ENCODE results near the gene FRMPD4. TPM values are rescaled to one million over a fixed set of nuclear protein-coding genes. Genes with fewer than 3 reads are reported as not detected.

The FRMPD4 gene
- total and polyA plus RNA-seq, 5 donors = 0.33 to 2.1 (median 0.43) TPM

DNA sequence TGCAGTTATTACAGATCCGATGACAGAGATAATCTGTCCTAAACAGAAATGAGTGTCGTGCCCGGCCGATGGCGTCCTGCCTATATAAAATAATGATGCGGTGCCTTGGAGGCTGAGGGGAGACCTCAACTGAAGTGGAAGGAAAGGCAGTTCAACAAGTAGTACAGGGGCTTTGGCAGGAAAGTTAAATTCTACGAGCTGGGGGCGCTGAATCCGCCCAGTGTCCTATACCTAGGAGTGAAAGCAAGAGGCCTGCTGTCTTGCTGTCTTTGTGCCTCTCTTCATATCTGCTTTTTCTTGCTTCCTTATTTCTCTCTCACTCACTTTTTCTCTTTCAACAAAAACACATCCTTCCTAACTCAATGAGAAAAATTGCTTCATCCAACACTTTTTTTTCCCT is 570.8 kb downstream of the FRMPD4 start:
- Histone ChIP-seq H3K4me1 (ENCODE audit: control insufficient read depth, insufficient read depth, low read length) (no peaks in the 10 kb centered on the region), H3K9me3 (ENCODE audit: control insufficient read depth, low read length) (no peaks in the 10 kb centered on the region), H3K27ac (ENCODE audit: low read length) (no peak overlapping the region), H3K4me3 (ENCODE audit: low read length) (no peak overlapping the region), H3K27me3 (ENCODE audit: control insufficient read depth, insufficient read depth) (no peaks in the 10 kb centered on the region)
- WGBS = 51% methylated on average over 9 of the region's 9 CpGs
- intact Hi-C loops (cut with DNase I) = no loop called here
- no peak for DNase-seq
- no peak for ATAC-seq

- no peaks in the 10 kb centered on the region for H3K27me3 ChIP-seq (ENCODE audit: control insufficient read depth, insufficient read depth)
- no peak for ATAC-seq
- intact Hi-C loops (cut with DNase I) = no loop called here
- no peak overlapping the region for H3K4me3 ChIP-seq (ENCODE audit: low read length)
- no peak for DNase-seq
- H3K9me3 ChIP-seq (ENCODE audit: control insufficient read depth, low read length) = no peaks in the 10 kb centered on the region
- WGBS = 74% methylated on average over 4 of the region's 4 CpGs
- no peaks in the 10 kb centered on the region for H3K4me1 ChIP-seq (ENCODE audit: control insufficient read depth, insufficient read depth, low read length)
- no peak overlapping the region for H3K27ac ChIP-seq (ENCODE audit: low read length)
These were observed 573.3 kb downstream of the FRMPD4 start for GRCh38 chrX:12711435-12712040.

- H3K27ac ChIP-seq (ENCODE audit: low read length) = no peak overlapping the region
- DNase-seq = no peak
- intact Hi-C loops (cut with DNase I) = no loop called here
- H3K27me3 ChIP-seq (ENCODE audit: control insufficient read depth, insufficient read depth) = no peaks in the 10 kb centered on the region
- ATAC-seq = no peak
- H3K4me3 ChIP-seq (ENCODE audit: low read length) = no peak overlapping the region
- H3K9me3 ChIP-seq (ENCODE audit: control insufficient read depth, low read length) = no peaks in the 10 kb centered on the region
- no peaks in the 10 kb centered on the region for H3K4me1 ChIP-seq (ENCODE audit: control insufficient read depth, insufficient read depth, low read length)
- WGBS = 85% methylated on average over 15 of the region's 15 CpGs
These were observed 578.3 kb downstream of the FRMPD4 start for GRCh38 chrX:12716574-12716973.

DNA sequence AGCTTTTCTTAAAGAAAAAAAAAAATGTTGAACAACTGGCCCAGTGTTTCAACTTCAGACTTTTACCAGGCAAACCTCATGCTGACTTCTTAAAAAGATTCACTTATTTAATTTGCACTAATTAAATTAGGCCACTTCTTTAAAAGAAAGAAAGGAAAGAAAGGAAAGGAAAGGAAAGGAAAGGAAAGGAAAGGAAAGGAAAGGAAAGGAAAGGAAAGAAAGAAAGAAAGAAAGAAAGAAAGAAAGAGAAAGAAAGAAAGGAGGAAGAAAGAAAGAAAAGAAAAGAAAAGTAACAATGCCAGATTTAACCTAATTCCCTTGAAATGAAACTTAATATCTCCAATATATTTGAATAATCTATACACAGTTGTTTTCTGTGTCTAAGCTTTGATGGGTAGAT is 581.6 kb downstream of the FRMPD4 start:
- no peaks in the 10 kb centered on the region for H3K27me3 ChIP-seq (ENCODE audit: control insufficient read depth, insufficient read depth)
- no peak overlapping the region for H3K27ac ChIP-seq (ENCODE audit: low read length)
- DNase-seq (no peak), ATAC-seq (no peak)
- no peaks in the 10 kb centered on the region for H3K9me3 ChIP-seq (ENCODE audit: control insufficient read depth, low read length)
- intact Hi-C loops (cut with DNase I) = no loop called here
- no peaks in the 10 kb centered on the region for H3K4me1 ChIP-seq (ENCODE audit: control insufficient read depth, insufficient read depth, low read length)
- no peak overlapping the region for H3K4me3 ChIP-seq (ENCODE audit: low read length)

DNA sequence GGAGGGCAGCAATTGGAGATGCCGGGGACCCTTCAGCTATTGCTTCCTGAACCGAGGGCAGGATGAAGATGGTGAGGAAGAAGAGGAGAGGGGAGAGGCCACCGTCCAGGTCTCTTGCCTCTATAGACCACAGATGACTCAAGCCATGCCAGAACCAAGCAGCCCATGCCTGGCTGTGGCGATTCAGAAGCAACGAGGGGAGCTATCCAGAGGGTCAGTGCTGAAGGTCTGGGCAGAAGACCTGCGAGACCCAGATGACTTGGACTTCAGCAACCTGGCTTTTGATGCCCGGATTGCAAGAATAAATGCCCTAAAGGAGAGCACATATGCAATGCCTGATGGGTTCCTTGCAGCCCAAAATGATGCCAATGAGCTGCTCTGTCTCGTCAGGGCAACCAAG is 582.8 kb downstream of the FRMPD4 start:
- no peak for DNase-seq
- ATAC-seq = no peak
- 62% methylated on average over 8 of the region's 8 CpGs for WGBS
- H3K27ac ChIP-seq (ENCODE audit: low read length) = no peak overlapping the region
- intact Hi-C loops (cut with DNase I) = no loop called here
- H3K9me3 ChIP-seq (ENCODE audit: control insufficient read depth, low read length) = no peaks in the 10 kb centered on the region
- no peaks in the 10 kb centered on the region for H3K27me3 ChIP-seq (ENCODE audit: control insufficient read depth, insufficient read depth)
- H3K4me3 ChIP-seq (ENCODE audit: low read length) = no peak overlapping the region
- no peaks in the 10 kb centered on the region for H3K4me1 ChIP-seq (ENCODE audit: control insufficient read depth, insufficient read depth, low read length)

DNA sequence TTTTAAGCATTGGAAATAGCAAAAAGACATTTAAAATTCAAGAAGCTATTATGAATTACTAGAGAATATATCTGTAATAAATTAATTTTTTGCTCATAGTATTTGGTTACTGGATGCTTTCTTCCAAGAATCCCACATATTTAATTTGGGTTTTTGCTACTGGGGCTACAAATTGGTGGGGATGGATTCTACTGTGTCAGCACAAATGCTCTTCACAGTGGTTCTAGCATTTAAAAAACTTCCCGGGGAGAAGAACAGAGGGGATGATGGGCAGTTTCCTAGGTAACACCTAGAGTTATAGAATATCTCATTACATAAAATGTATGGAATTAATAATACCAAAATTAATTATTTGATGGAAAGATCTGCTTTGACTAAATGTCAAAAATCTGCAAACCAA is 584.0 kb downstream of the FRMPD4 start:
- Histone ChIP-seq H3K4me3 (ENCODE audit: low read length) (no peak overlapping the region), H3K4me1 (ENCODE audit: control insufficient read depth, insufficient read depth, low read length) (no peaks in the 10 kb centered on the region), H3K27ac (ENCODE audit: low read length) (no peak overlapping the region), H3K9me3 (ENCODE audit: control insufficient read depth, low read length) (no peaks in the 10 kb centered on the region), H3K27me3 (ENCODE audit: control insufficient read depth, insufficient read depth) (no peaks in the 10 kb centered on the region)
- DNase-seq = no peak
- intact Hi-C loops (cut with DNase I) = no loop called here
- 97% methylated on average over 1 of the region's 1 CpG for WGBS
- ATAC-seq = no peak

- H3K9me3 ChIP-seq (ENCODE audit: control insufficient read depth, low read length) = no peaks in the 10 kb centered on the region
- no peaks in the 10 kb centered on the region for H3K4me1 ChIP-seq (ENCODE audit: control insufficient read depth, insufficient read depth, low read length)
- 82% methylated on average over 6 of the region's 6 CpGs for WGBS
- ATAC-seq (no peak), DNase-seq (no peak)
- no peak overlapping the region for H3K4me3 ChIP-seq (ENCODE audit: low read length)
- no peak overlapping the region for H3K27ac ChIP-seq (ENCODE audit: low read length)
- no peaks in the 10 kb centered on the region for H3K27me3 ChIP-seq (ENCODE audit: control insufficient read depth, insufficient read depth)
- intact Hi-C loops (cut with DNase I) = no loop called here
These were observed 603.1 kb downstream of the FRMPD4 start for GRCh38 chrX:12741416-12741815.

GRCh38 chrX:12747433-12747832 is 609.2 kb downstream of the FRMPD4 start:
- WGBS = 91% methylated on average over 1 of the region's 1 CpG
- H3K9me3 ChIP-seq (ENCODE audit: control insufficient read depth, low read length) = no peaks in the 10 kb centered on the region
- H3K4me1 ChIP-seq (ENCODE audit: control insufficient read depth, insufficient read depth, low read length) = no peaks in the 10 kb centered on the region
- intact Hi-C loops (cut with DNase I) = no loop called here
- no peak for ATAC-seq
- no peak overlapping the region for H3K4me3 ChIP-seq (ENCODE audit: low read length)
- no peak for DNase-seq
- no peaks in the 10 kb centered on the region for H3K27me3 ChIP-seq (ENCODE audit: control insufficient read depth, insufficient read depth)
- no peak overlapping the region for H3K27ac ChIP-seq (ENCODE audit: low read length)

DNA sequence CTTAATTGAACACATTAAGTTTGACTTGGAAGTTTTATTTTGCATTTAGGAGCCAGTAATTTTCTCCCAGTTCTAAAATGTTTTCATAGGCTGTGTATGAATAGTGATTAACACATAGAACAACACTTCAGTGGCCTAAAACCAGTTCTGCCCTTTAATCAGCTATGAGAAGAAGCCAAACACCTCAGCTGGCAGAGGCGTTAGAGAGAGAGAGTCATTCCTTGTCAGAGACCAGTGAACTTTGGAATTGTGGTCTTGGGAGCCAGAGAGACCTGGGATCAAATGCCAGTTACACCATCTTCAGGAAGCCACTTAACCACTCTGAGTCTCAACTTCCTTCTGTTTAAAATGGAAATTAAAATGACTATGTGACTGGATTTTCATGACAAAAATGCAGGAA is 613.6 kb downstream of the FRMPD4 start:
- no peak for ATAC-seq
- no peaks in the 10 kb centered on the region for H3K4me1 ChIP-seq (ENCODE audit: control insufficient read depth, insufficient read depth, low read length)
- WGBS = 50% methylated on average over 1 of the region's 1 CpG
- no peaks in the 10 kb centered on the region for H3K27me3 ChIP-seq (ENCODE audit: control insufficient read depth, insufficient read depth)
- no peak overlapping the region for H3K27ac ChIP-seq (ENCODE audit: low read length)
- intact Hi-C loops (cut with DNase I) = no loop called here
- no peaks in the 10 kb centered on the region for H3K9me3 ChIP-seq (ENCODE audit: control insufficient read depth, low read length)
- DNase-seq = no peak
- no peak overlapping the region for H3K4me3 ChIP-seq (ENCODE audit: low read length)

GRCh38 chrX:12753366-12753765 is 615.1 kb downstream of the FRMPD4 start:
- 38% methylated on average over 2 of the region's 2 CpGs for WGBS
- no peak overlapping the region for H3K4me3 ChIP-seq (ENCODE audit: low read length)
- intact Hi-C loops (cut with DNase I) = no loop called here
- H3K27ac ChIP-seq (ENCODE audit: low read length) = no peak overlapping the region
- no peak for DNase-seq
- H3K4me1 ChIP-seq (ENCODE audit: control insufficient read depth, insufficient read depth, low read length) = no peaks in the 10 kb centered on the region
- no peak for ATAC-seq
- H3K9me3 ChIP-seq (ENCODE audit: control insufficient read depth, low read length) = no peaks in the 10 kb centered on the region
- no peaks in the 10 kb centered on the region for H3K27me3 ChIP-seq (ENCODE audit: control insufficient read depth, insufficient read depth)

DNA sequence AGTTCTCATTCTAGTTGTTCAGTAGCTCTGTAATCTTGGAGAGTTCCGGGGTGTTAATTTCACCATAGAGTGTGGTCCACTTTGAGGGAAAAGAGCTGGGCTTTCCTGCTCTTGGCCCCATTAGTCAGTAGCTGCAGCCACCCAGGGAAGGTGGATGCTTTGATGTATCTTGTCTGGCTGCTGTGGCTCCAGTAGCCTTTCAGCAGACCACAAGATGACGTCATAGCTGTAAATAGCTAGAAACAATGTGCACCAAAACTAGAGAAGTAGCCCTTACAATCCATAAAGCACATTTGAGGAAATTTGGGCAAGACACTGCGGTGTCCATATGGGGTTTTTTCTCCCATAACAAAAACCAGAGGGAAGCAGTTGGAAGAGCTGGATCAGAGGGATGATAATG is 620.0 kb downstream of the FRMPD4 start:
- H3K9me3 ChIP-seq (ENCODE audit: control insufficient read depth, low read length) = no peaks in the 10 kb centered on the region
- H3K4me1 ChIP-seq (ENCODE audit: control insufficient read depth, insufficient read depth, low read length) = no peaks in the 10 kb centered on the region
- no peak overlapping the region for H3K27ac ChIP-seq (ENCODE audit: low read length)
- intact Hi-C loops (cut with DNase I) = no loop called here
- WGBS = 73% methylated on average over 3 of the region's 3 CpGs
- no peaks in the 10 kb centered on the region for H3K27me3 ChIP-seq (ENCODE audit: control insufficient read depth, insufficient read depth)
- no peak overlapping the region for H3K4me3 ChIP-seq (ENCODE audit: low read length)
- no peak for ATAC-seq
- no peak for DNase-seq

DNA sequence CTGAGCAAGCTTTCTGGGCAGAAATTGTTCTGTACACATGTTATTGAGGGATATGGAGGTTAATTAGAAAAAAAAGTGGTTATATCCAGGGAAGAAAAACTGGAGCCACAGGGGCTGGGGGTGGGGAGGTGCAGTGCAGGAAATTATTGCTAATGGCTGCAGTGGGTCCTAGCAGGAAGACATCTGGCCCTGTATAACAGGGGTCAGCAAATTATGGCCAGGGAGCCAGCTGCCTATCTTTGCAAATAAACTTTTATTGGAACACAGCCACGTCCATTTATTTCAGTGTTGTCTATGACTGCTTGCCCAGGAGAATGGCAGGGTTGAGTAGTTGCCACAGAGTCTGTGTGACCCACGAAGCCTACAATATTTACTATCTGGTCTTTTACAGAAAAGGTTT is 629.6 kb downstream of the FRMPD4 start:
- no peaks in the 10 kb centered on the region for H3K9me3 ChIP-seq (ENCODE audit: control insufficient read depth, low read length)
- H3K27ac ChIP-seq (ENCODE audit: low read length) = no peak overlapping the region
- WGBS = 45% methylated on average over 2 of the region's 2 CpGs
- no peak overlapping the region for H3K4me3 ChIP-seq (ENCODE audit: low read length)
- no peak for ATAC-seq
- H3K27me3 ChIP-seq (ENCODE audit: control insufficient read depth, insufficient read depth) = no peaks in the 10 kb centered on the region
- H3K4me1 ChIP-seq (ENCODE audit: control insufficient read depth, insufficient read depth, low read length) = no peaks in the 10 kb centered on the region
- intact Hi-C loops (cut with DNase I) = no loop called here
- DNase-seq = no peak
